HG02642 (cell line): Measurements from ENCODE around the gene SPAG16.

Source experiments
- ATAC-seq: cut with Tn5 transposase; IDR thresholded peaks from one replicate; pipeline ENCODE4 v1.9.1; 2021; ENCODE audit warnings: mild to moderate bottlenecking; ENCODE audit not compliant: unreplicated experiment, poor library complexity

SPAG16 gene

DNA sequence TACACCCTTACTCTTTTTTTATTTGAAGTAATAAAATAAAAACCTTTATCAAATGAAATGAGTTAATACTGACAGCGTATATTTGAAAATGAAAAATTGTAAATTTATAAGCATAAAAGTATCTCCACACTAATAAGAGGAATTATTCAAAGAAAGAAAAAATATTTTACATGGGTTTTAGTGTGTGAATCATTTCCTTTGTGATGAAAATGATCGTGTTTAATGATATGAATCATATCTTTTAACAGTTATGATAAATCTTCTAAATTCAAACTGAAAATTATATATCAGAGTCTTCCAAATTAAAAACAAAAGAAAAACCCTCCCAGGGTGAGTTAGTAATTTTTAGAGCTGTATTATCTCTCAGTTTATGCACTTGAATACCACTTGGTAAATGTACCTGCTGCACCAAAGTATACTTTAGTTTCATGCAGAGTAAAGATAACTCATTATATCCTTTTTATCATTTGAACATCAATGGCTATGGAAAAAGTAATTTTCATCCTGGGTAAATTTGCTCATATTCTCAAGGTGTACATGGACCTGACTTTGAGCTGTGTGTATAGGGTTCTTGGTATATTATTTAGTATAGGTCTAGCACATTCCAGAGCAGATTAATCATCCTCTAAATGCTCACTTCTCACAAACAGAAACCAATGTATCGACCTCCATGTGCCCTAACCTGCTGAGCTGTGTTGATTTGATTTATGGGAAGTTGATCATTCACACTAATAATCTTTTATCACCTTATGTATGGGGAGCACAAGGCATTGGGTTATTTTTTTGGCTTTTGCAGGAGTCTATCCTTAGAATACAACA, 1027.9 kb downstream of the SPAG16 start:
- ATAC-seq = no peak

DNA sequence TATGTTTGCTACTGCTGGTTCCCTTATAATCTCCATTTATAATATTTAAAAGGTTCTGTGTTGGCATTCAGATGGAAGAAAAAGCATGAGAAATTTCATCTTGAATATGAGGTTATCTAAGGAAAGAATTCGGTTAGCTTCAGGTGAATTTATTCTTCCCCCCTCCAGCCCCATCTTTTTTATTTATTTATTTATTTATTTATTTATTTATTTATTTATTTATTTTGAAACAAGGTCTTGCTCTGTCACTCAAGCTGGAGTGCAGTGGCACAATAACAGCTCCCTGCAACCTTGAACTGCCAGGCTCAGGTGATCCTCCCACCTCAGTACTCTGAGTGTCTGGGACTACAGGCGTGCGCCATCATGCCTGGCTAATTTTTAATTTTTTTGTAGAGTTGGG, 1031.1 kb downstream of the SPAG16 start:
- ATAC-seq = no peak

DNA sequence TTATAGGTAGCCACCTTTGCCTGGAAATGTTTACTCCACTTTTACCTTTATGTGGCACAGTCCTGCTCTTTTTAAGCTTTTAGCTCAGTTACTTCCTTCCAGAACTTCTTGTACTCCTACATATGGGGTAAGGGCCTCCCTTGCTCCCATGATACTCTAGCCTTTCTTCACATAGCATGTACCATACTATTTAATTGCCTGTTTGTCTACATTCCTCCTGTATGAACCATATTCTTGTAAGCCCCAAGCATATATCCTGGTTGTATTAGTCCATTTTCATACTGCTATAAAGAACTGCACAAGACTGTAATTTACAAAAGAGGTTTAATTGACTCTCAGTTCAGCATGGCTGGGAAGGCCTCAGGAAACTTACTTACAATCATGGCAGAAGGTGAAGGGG, 1035.9 kb downstream of the SPAG16 start:
- ATAC-seq = no peak

DNA sequence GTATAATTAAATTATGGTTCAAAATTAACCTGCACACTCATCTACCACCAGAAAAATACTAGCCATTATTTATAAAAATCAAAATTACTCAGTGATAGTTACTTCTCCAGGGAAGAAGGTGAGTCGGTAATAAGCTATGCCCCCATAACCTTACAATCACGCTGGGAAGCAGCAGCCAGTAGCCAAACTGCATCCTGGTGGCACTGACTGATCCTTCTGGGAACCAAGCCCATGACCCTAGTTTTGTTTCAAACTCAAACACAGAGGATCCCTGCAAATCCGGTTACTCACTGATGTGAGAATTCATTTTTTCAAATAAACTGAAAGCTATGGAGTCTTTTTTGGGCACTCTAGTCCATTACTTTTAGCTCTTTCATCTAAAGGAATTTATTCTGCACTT, 1038.4 kb downstream of the SPAG16 start:
- no peak for ATAC-seq

DNA sequence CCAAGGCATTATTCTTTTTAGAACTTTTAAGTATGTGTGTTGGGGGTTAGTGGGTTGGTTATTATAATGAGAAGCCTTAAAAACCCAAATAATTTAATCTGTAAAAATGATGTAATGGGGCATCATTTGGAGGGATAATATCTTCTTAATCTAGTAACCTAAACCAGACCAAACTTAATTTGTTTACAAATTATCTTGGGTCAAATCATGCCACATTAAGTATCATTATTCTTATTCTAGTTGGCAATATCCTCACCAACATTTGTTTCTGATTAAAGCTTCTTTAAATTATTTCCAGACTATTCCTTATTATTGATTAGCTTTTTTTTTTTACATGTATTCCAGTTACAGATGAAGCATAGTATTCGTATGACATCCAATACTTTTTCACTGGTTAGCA, 1041.1 kb downstream of the SPAG16 start:
- no peak for ATAC-seq

DNA sequence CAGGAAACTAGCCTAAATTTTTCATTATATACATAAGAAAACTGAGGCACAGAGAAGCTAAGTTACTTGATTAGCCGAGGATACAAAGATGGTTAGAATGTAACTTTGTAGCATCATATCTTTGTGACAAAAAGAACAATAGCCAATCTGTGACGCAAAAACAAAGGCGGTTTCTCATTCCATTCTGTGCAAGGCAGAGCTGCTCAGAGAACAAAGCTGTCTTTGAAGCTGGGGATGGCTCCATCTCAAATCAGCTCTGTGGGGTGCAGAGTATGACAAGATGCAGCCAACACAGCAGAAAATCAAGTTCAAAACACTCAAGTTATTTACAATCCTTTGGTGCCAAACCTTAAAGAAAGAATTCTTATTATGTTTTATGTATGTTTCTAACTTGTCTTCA, 1044.7 kb downstream of the SPAG16 start:
- ATAC-seq = no peak

DNA sequence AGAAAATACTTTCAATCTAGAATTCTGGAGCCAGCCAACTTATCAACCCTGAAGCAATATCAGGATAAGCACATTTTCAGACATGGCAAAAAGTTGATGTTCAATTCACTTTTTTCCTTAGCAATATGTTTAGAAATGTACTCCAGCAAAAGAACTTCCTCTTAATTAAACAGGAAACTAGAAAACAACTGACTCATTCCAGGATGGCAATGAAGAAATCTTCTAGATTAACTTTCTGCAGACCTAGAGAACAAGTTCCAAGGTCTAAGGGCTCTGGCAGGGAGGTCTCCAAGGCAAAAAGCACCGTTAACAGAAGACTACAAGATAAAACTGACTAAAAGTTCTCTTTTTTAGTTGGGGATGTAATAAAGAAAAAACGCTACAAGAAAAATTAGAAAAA, 1057.4 kb downstream of the SPAG16 start:
- ATAC-seq = no peak

DNA sequence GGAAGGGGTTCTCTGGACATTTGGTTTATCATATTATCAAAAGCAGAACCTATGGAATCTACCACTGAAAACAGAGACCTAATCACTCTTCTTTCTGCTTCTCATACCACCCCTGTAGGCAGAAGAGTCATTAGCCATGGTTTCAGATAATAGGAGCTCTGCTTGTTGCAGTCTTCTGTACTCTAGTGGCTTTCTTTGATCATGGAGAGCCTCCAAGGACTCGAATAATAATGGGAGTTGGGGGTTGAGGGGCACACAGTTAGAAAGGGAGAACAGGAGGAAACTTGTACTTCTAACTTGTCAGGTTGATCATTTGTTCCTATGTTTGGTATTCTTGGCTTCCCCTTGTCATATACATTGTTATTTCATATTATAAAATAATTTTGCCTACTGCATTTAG, 1074.2 kb downstream of the SPAG16 start:
- ATAC-seq = no peak

DNA sequence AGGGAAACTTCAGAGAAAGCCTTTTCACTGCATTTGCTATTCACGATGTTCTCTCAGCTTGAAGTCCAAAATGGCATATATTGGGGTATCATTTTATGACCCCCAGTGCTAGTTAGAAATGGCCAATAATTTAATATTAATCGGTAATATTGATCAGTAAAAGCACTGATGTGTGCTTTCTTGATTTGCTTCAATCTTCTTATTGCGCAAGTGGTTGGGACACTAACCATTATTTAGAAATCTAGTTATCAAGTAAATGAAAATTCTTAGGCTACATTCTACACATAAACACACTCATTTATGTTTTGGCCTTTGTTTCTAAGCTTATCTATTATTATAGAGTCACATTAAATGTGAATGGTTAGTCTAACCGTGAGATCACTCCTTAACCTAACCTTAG, 1076.9 kb downstream of the SPAG16 start:
- ATAC-seq = no peak

DNA sequence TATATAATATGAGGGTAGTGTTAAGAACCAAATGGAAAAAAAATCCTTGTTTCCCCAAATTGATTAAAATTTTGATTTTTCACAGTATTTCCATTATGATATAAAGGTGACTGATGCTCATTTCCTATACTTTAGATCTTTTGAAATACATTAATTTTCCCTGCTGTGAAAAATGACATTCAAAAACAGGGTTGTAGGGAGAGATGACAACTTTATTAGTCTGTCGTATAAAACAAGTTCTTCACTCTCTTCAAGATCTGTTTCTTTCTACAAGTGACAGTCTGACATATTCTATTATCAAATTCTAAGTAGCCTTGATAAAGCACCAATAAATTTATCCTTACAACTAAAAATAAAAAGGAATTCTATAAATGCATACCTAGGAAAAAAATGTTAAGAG, 1081.3 kb downstream of the SPAG16 start:
- no peak for ATAC-seq

DNA sequence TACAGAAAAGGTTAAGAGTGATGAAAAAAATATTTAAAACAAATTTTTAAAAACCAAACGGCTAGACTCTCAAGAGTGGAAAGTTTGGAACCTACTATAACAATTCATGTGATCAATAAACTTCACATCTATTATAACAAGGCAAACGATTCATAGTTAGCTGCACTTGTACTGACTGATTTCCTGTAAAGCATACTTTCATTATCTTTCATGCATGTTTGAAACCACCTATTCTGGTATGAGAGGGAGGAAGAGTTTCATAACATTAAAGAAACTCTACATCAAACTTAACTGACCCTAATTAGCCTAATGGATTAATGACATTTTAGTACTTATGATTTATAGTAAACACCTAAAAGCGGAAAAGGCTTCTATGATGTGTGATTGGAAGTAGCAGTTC, 1082.9 kb downstream of the SPAG16 start:
- ATAC-seq = no peak

DNA sequence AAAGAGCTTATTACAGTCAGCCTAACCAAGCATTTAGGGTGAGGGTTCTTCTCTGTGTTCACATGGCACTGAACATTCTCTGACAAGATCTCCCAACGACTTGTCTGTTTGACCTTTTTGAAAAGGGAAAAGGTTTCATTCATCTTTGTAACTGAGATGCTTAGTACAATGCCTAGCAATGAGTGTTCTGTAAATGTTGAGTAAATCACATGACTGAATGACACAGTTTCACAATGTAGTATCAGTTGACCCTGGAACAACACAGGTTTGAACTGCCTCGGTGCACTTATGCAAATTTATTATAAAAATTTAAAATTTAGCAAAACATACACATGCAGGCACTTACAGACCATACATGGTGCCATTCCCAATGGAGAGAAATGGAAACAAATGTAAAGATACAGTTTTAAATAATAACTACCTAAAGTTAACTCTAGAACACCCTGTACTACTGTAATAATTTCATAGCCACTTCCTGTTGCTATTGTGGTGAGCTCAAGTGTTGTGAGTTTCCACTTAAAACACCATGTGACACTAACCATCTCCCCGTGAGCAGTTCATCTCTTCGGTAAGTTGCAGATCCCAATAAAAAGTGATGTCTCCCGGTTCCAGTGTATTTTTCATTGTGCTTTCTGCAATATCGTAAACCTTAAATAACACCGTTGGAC, 1092.5 kb downstream of the SPAG16 start:
- ATAC-seq = no peak

DNA sequence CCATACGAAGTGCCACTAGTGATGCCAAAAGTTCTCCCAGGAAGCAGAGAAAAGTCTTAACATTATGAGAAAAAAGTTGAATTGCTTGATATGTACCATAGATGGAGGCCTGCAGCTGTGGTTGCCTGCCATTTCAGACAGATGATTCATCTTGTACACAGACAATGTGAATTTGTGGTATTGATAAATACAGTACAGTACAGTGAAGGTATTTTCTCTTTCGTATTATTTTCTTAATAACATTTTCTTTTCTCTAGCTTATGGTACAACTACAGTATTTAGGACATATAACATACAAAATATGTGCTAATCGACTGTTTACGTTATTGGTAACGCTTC, 1093.0 kb downstream of the SPAG16 start:
- ATAC-seq = no peak

DNA sequence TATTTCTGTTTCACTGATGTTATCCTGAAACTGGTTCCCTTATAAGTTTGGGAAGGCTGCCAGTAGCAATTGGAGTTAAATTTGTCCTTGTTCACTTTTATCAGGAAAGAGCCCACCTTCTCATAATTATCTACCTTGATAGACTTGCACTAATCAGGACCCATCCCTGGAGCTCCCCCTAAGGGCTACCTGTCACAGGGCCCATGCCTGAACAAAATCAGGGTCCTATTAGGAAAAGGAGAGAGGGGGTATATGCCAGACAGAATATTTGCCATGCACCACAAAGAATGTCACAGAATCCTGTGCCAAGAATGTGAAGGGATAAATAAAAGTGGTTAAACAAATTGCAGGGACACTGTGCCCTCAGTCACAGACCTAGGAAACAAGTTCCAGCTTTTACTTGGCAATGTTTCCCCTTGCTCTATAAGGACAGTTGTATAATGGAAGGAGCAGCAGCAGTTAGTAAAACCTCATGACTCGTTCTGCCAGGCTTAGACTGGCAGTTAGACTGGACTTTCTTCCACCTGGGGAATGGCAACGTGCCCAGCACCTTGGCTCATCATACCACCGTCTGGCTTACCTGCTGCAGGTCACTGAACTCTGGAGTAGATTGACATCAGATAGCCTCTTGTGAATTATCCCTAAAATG, 1094.3 kb downstream of the SPAG16 start:
- no peak for ATAC-seq

DNA sequence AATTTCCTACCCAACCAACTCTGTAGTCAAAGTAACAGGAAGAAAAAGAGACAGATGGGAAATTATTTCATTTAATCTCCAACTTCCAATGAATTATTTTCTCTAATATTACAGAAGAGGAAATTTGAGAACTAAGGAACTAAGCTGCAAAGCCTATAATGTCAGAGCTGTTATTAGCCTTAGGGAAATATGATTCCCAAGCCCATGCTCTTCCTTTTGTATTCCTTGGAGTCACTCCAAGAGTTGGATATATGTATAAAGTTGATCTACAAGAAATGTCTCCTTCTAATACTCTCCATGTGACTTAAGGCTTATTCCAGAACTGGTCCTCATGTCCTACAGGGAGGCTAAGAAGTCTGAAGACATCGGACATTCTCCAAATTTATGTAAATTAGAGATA, 1095.0 kb downstream of the SPAG16 start:
- ATAC-seq = no peak

DNA sequence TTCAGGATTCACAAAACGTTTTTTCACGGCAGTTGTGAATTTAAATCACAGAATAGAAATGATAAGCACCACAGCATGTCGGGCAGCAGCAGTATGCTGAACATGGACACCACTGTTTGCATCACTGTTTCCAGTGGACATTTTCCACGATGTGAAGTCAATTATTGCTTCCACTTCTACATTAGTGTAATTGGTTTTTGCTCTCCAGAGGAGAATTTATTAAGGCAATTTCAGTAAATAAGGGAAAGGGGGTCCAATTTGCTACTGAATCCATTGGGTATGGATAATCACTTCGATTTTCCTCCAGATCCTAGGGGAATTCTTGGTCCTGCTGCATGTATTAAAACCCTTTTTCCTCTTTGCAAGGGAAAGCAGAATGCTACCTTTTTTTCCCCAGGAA, 1096.4 kb downstream of the SPAG16 start:
- no peak for ATAC-seq

DNA sequence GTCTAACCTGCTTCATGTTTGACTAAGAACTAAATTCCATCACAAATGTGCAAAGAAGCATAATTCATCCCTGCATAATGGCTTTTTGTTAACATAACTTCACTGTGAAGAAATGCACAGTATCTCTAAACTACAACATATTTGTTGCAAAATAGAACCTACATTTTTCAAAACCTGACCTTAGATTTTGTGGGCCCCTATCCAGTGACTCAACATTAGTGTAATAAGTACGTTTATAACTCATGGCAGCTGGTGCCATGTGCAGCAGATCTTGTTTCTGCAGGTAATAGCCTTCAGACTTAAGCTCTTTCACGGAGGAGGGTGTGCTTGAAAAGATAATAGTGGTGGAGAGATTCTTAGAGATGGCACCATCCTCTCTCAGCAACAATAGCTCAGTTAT, 1098.0 kb downstream of the SPAG16 start:
- no peak for ATAC-seq

DNA sequence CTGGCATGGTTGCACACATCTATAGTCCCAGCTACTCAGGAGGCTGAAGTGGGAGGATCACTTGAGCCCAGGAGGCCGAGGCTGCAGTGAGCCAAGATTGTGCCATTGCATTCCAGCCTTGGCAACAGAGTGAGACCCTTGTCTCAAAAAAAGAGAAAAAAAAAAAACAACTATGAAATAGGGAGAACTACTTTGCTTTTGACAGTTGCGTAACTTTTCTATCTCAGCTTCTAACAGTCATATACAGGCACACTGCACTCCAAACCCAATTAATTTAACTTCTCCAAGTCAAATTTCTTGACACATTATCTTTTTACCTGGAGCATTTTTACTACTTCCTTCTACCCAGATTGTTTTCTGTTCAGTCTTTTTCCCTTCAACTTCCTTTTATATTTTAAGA, 1102.5 kb downstream of the SPAG16 start:
- ATAC-seq = no peak

DNA sequence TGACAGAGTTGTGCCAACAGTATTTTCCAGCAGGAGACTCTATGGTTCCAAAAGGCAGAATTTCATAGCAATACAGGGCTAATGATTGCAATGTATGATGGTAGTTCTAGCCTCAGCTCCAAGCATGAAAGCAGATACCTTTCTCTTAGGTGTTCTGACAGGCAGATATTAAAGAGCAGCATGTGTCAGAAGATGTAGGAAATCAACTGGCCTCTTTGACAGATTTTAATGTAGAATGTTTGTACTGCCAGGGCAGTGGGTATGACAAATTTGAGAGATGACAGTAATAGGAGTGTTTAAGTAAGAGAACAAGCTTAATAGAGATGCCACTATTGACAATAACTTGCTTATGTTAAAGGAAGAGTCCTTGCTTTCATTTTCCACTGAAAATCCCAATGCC, 1105.1 kb downstream of the SPAG16 start:
- ATAC-seq = no peak

DNA sequence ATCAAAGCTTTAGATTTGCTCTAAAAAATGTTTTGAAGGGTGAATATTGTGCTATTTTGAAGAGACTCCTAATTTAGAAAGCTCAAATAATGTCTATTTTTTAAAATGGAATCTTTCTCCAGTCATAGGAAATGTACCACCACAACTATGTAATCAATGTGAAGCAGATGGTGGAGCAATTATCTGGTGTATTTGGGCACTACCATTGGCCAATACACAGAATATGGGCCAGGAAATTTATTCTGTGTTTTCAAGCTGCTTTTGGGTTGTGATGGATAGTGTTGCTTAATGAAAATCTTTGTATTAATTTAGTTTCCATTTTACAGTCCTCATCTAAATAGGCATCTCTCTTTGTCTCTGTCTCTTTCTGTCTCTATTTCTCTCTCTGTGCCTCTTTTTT, 1109.5 kb downstream of the SPAG16 start:
- no peak for ATAC-seq

DNA sequence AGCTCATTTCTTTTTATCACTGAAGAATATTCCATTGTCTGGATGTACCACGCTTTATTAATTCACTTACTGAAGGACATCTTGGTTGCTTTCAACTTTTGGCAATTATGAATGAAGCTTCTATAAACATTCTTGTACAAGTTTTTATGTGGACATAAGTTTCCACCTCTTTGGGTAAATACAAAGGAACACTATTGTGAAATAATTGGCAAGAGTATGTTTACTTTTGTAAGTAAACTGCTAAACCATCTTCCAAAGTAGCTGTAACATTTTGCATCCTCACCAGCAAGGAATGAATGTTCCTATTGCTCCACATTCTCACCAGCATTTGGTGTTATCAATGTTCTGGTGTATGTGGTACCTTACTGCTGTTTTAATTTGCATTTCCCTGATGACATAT, 1110.8 kb downstream of the SPAG16 start:
- no peak for ATAC-seq

DNA sequence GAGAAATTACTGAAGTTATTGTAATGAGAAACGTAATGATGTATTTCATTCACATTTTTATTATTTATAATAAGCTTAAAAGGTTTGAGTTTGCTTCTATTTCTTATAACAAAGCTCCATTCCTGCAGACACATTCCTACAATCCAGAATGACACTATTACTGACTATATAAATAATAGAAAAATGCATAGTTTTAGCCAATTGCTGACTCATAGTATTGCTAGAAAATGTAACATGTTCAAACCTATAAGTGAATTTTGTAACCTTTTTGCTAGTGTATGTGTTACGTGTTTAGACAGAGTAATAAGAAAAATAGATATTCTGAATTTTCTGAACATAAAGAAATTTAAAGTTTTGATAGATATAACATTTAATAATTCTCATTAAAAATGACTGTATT, 1117.3 kb downstream of the SPAG16 start:
- no peak for ATAC-seq
